Endothelial cell of umbilical vein (primary cell): ENCODE results near the gene FBXO48. TPM values are rescaled to one million over a fixed set of nuclear protein-coding genes. Genes with fewer than 3 reads are reported as not detected.

Experiments
- BruUV-seq: library from RNA; stranded (reverse); fragments of 400-500 nt; replicated peaks from 2 replicates; lab custom pipeline; 2021; lab: Mats Ljungman, UMichigan
- CTCF ChIA-PET: fragments of 300-600, 350-600 bp; sonication (Branson Sonifier 250); formaldehyde crosslinking; loops from one replicate; lab custom pipeline; 2021; ENCODE audit warnings: antibody characterized with exemption, inconsistent platforms; lab: Charles Lee
- POLR2A ChIA-PET: fragments of 300-600, 350-600 bp; sonication (Branson Sonifier 250); formaldehyde crosslinking; loops from one replicate; lab custom pipeline; 2021; ENCODE audit warnings: antibody characterized with exemption, inconsistent platforms; lab: Charles Lee
- DNase-seq: peaks from one replicate; pipeline ENCODE4 v3.0.0-alpha.2; 2011; ENCODE audit warnings: low read depth, low spot score
- FAIRE-seq: peaks from 2 replicates; lab custom pipeline; 2011; peaks lifted over from hg19 to GRCh38; lab: Jason Lieb, UNC
- H2AFZ ChIP-seq: 2 replicates; pipeline ENCODE4 v1.6.0; 2012; ENCODE audit warnings: low read depth, low read length, control low read depth, inconsistent platforms
- H3K27ac ChIP-seq: 2 replicates; pipeline ENCODE4 v1.5.1; 2011; ENCODE audit warnings: low read depth, mild to moderate bottlenecking, control low read depth, low read length, moderate library complexity; ENCODE audit not compliant: insufficient read depth
- H3K27me3 ChIP-seq, 2 experiments: 2 replicates each; pipeline versions ENCODE4 v1.6.0 to v1.6.1; 2011; ENCODE audit warnings: low read length in 2 of 2, mixed read lengths in 1 of 2; ENCODE audit not compliant: control insufficient read depth in 2 of 2, insufficient read depth in 2 of 2
- H3K36me3 ChIP-seq, 2 experiments: 2 replicates in 1 of 2; 3 replicates in 1 of 2; pipeline ENCODE4 v1.5.1; 2011; ENCODE audit warnings: low read length in 2 of 2, mild to moderate bottlenecking in 1 of 2, moderate library complexity in 1 of 2; ENCODE audit not compliant: control insufficient read depth in 2 of 2, insufficient read depth in 2 of 2; ENCODE audit errors: extremely low read depth in 1 of 2
- H3K4me1 ChIP-seq: 3 replicates; pipeline ENCODE4 v1.5.1; 2011; ENCODE audit warnings: mild to moderate bottlenecking, low read length; ENCODE audit not compliant: control insufficient read depth, insufficient read depth; ENCODE audit errors: extremely low read depth
- H3K4me2 ChIP-seq: 2 replicates; pipeline ENCODE4 v1.6.1; 2011; ENCODE audit warnings: low read length, control low read depth, mixed read lengths; ENCODE audit not compliant: insufficient read depth
- H3K4me3 ChIP-seq, 3 experiments: fragments of 200-600 bp in 1 of 3; sonication (generic), shearing (Covaris generic) in 1 of 3; replicated peaks in 1 of 3; 2 replicates each; pipeline ENCODE4 v1.5.1; 2011 to 2016; ENCODE audit warnings: control low read depth in 3 of 3, low read length in 3 of 3, mild to moderate bottlenecking in 2 of 3, inconsistent platforms in 1 of 3, low read depth in 1 of 3, moderate library complexity in 1 of 3; ENCODE audit not compliant: insufficient read depth in 1 of 3
- H3K79me2 ChIP-seq: 2 replicates; pipeline ENCODE4 v1.6.0; 2012; ENCODE audit warnings: low read length, inconsistent platforms; ENCODE audit not compliant: control insufficient read depth, insufficient read depth
- H3K9ac ChIP-seq: replicated peaks from 2 replicates; pipeline ENCODE3; 2011; ENCODE audit warnings: low read length, control low read depth; ENCODE audit not compliant: insufficient read depth; ENCODE audit errors: extremely low read depth
- H3K9me1 ChIP-seq: replicated peaks from 3 replicates; pipeline ENCODE4 v1.6.0; 2011; ENCODE audit warnings: mild to moderate bottlenecking, low read length; ENCODE audit not compliant: control insufficient read depth, insufficient read depth; ENCODE audit errors: extremely low read depth
- H3K9me3 ChIP-seq: replicated peaks from 2 replicates; pipeline ENCODE4 v1.5.1; 2012; ENCODE audit warnings: low read length, inconsistent platforms; ENCODE audit not compliant: control insufficient read depth, insufficient read depth
- H4K20me1 ChIP-seq: replicated peaks from 2 replicates; pipeline ENCODE3; 2011; ENCODE audit warnings: mild to moderate bottlenecking, low read length; ENCODE audit not compliant: control insufficient read depth, insufficient read depth; ENCODE audit errors: extremely low read depth
- EZH2 ChIP-seq: IDR thresholded peaks from 2 replicates; pipeline ENCODE4 v1.6.1; 2012; ENCODE audit warnings: borderline replicate concordance, low read depth, mild to moderate bottlenecking, moderate library complexity, low read length, inconsistent platforms; ENCODE audit not compliant: severe bottlenecking
- FOS ChIP-seq: IDR thresholded peaks from 2 replicates; pipeline ENCODE4 v1.6.1; 2011; ENCODE audit warnings: mild to moderate bottlenecking, low read length, moderate library complexity, borderline replicate concordance; ENCODE audit not compliant: insufficient read depth
- GATA2 ChIP-seq: IDR thresholded peaks from 2 replicates; pipeline ENCODE4 v1.7.0; 2011; ENCODE audit warnings: low read depth, mild to moderate bottlenecking, moderate library complexity, mixed read lengths, low read length; ENCODE audit not compliant: insufficient read length, insufficient read depth
- JUN ChIP-seq: IDR thresholded peaks from 2 replicates; pipeline ENCODE4 v1.6.1; 2011; ENCODE audit warnings: borderline replicate concordance, low read depth; ENCODE audit not compliant: insufficient read length, insufficient read depth
- MYC ChIP-seq: IDR thresholded peaks from one replicate; pipeline ENCODE4 v1.6.1; 2011; ENCODE audit warnings: mild to moderate bottlenecking, low read depth, low read length
- POLR2A ChIP-seq: IDR thresholded peaks from 2 replicates; pipeline ENCODE4 v1.6.1; 2012; ENCODE audit warnings: low read depth, mild to moderate bottlenecking, control low read depth, low read length
- POLR2AphosphoS5 ChIP-seq: IDR thresholded peaks from 2 replicates; pipeline ENCODE4 v1.6.1; 2012; ENCODE audit warnings: low read depth, mild to moderate bottlenecking, control low read depth, low read length, moderate library complexity; ENCODE audit not compliant: insufficient read depth
- dilution Hi-C: fragments of 300-500 bp; cut with MboI; formaldehyde crosslinking; loops from one replicate; pipeline ENCODE4 v1.15.0; 2019; ENCODE audit warnings: low sequenced_read_pairs; ENCODE audit not compliant: extremely low pct_ligation_motif_present
- intact Hi-C: fragments of 100-400 bp; cut with micrococcal nuclease; formaldehyde crosslinking; loops from one replicate; pipeline ENCODE4 v1.10.0; 2022
- polyA plus RNA-seq, 4 experiments: library from polyadenylated mRNA; depleted of rRNA in 3 of 4; stranded (reverse) in 3 of 4; unstranded in 1 of 4; fragments of >200 nt; gene quantifications; 2 replicates each; pipeline versions ENCODE4 v1.2.1 to v1.2.3, GENCODE V29; 2011 to 2012; ENCODE audit warnings: missing spikeins in 1 of 4
- total RNA-seq: library from RNA; stranded (reverse); gene quantifications from 2 replicates; pipeline ENCODE4 v1.2.3, GENCODE V29; 2021
- TF ChIP-seq, protein P1 (sequence below): IDR thresholded peaks from 2 replicates; pipeline ENCODE4 v1.6.1; 2011; ENCODE audit not compliant: insufficient read depth, insufficient read length
- TF ChIP-seq, protein P2 (sequence below), 2 donors: IDR thresholded peaks; 1 replicate in 1 of 2; 2 replicates in 1 of 2; pipeline ENCODE4 v1.5.1; 2011; ENCODE audit warnings: low read length in 2 of 2, mild to moderate bottlenecking in 2 of 2, moderate library complexity in 2 of 2, control low read depth in 1 of 2, inconsistent platforms in 1 of 2, low read depth in 1 of 2; ENCODE audit not compliant: insufficient read depth in 1 of 2; ENCODE audit errors: extremely low read depth in 1 of 2

The FBXO48 gene
- total and polyA plus RNA-seq, 2 donors (not counting 3 experiments of a cell fraction or from before 2014, with no cell fraction given), result 0.46 to 0.73 TPM

DNA sequence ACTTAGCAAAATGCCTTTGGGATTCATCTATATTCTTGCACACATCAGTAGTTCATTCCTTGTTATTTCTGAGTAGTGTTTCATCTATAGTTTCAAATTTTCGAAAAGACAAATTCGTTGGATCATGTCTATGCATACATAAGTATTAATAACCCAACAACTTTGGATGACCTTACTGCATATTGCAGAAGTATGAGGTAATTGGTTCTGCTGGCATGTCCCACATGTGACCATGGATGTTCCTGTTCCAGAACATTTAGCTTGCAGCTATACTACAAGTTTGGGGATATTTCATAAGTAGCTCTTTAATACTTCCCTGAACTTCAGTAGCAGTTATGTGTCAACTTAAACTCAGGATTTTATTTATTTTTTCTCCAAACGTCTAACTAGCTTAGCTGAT, 45.2 kb upstream of the FBXO48 start:
- intact Hi-C loops, result no loop called here
- dilution Hi-C loops, result no loop called here
- Histone ChIP-seq H3K9me3 (no peaks in the 10 kb centered on the region), H3K4me1 (no peaks in the 10 kb centered on the region), H4K20me1 (no peaks in the 10 kb centered on the region), H3K4me3 (no peak overlapping the region), H3K27me3 (no peaks in the 10 kb centered on the region), H2AFZ (no peak overlapping the region), H3K9ac (no peak overlapping the region), H3K4me2 (no peak overlapping the region), H3K27ac (no peak overlapping the region), H3K79me2 (no peaks in the 10 kb centered on the region), H3K36me3 (no peaks in the 10 kb centered on the region), H3K9me1 (no peaks in the 10 kb centered on the region)
- ChIA-PET CTCF (interaction anchor here (1.0 to 1.2 kb wide), 2 partner anchors 24 to 83 kb away, joined by 3 to 4 read pairs; no protein-coding TSS in a partner anchor), POLR2A (no interaction called here)
- FAIRE-seq, result no peak
- TF ChIP-seq POLR2AphosphoS5 (no peak), FOS (no peak), JUN (no peak), GATA2 (no peak), EZH2 (no peak), POLR2A (no peak), MYC (no peak)
- TF ChIP-seq, protein P1, sequence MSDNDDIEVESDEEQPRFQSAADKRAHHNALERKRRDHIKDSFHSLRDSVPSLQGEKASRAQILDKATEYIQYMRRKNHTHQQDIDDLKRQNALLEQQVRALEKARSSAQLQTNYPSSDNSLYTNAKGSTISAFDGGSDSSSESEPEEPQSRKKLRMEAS, result no peak
- TF ChIP-seq, protein P2, sequence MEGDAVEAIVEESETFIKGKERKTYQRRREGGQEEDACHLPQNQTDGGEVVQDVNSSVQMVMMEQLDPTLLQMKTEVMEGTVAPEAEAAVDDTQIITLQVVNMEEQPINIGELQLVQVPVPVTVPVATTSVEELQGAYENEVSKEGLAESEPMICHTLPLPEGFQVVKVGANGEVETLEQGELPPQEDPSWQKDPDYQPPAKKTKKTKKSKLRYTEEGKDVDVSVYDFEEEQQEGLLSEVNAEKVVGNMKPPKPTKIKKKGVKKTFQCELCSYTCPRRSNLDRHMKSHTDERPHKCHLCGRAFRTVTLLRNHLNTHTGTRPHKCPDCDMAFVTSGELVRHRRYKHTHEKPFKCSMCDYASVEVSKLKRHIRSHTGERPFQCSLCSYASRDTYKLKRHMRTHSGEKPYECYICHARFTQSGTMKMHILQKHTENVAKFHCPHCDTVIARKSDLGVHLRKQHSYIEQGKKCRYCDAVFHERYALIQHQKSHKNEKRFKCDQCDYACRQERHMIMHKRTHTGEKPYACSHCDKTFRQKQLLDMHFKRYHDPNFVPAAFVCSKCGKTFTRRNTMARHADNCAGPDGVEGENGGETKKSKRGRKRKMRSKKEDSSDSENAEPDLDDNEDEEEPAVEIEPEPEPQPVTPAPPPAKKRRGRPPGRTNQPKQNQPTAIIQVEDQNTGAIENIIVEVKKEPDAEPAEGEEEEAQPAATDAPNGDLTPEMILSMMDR (IDR thresholded peaks at IDR 0.05; ENCODE audit: extremely low read depth in 1 of 2, insufficient read depth in 1 of 2, low read depth in 1 of 2, low read length in 2 of 2), result no peak
- BruUV-seq, result no TSS peak
- no peak for DNase-seq
